ENCODE results near the gene ZNF681.
"Not testable (repeated sequence)": the region's sequence is repeated elsewhere in the genome, so short reads cannot be mapped to it uniquely, and the experiment has no call there.

Gene ZNF681

GRCh38 chr19:23758187-23759074, at the start of gene ZNF681:
TSS of gene ZNF681 (minus strand) at chr19:23758891. CDS start at chr19:23758749, 142 bp downstream.
- DNase-seq (ENCODE audit: low spot score): peak; percentile 91

DNA sequence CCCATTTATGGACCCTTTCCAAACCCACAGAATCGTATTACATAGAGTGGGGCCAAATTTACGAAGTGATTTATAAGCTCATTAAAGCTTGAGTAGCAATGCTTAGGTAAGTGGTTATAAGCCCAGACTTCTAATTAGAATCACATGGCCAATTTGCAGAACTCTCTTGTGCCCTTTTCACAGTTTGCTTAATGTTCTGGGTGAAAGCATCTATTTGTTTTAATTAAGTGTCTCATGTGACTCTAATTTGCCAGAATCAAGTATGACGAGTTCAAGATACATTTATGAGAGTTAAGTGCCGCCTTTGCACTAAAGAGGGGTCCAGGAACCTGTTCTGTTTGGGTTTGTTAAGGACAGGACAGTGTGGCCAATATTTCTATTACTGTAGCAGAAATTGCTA, 46.0 kb upstream of the ZNF681 start:
- DNase-seq (ENCODE audit: low spot score): no peak

DNA sequence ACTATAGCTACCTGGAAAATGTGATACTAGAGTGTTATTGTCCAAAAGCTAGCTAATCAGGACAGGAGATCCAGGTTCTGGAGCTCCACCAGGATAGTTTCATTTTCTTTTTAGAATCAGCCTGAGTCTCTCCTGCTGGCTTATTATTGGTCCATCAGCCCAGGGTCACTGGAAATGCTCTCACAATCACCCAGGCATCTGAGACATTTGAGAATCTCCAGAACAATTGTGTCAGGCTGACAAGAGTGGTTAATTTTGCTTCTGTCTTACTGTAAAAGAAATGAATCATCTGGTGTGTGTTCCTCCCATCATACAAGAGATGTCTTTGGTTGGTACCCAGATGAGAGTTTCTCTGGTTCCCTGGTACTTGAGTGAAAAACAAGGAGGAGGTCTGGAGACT, 43.6 kb upstream of the ZNF681 start:
- DNase-seq (ENCODE audit: low spot score): peak; percentile 17

- DNase-seq (ENCODE audit: low spot score): no peak
These were observed 43.1 kb upstream of the ZNF681 start for GRCh38 chr19:23801803-23802202.

DNA sequence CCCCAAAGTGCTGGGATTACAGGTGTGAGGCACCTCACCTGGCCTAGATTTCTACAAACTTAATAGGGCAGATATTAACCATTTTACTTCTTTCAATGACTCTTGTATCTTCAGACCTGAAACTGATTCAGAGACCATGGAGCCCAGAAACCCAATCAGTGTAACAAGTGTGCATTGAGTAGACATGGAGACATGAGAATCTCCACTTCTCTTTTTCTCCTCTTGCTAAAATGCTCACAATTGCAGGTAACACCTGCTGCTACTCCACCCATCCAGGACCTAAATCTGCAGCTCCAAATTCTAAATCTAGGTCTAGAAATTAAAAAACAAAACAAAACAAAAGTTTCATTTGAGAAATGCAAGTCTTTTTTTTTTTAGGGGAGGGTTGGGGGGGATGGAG, 42.2 kb upstream of the ZNF681 start:
- DNase-seq (ENCODE audit: low spot score): no peak

DNA sequence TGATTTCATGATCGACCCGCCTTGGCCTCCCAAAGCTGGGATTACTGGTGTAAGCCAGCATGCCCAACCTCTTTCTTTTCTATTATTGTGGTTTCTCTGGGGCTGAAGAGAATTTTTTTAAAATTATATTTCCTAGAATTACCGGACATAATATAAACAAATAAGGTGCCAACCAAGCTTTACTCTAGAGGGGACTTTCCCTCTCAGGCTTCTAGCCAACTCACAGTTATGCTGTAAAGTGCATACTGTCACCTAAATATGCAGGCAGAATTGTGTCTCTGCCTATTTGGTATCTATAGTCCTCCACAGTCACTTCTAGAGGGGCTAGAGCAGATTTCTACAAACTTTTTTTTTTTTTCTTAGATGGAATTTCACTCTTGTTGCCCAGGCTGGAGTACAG, 41.6 kb upstream of the ZNF681 start:
- peak; percentile 55 for DNase-seq (ENCODE audit: low spot score)

DNA sequence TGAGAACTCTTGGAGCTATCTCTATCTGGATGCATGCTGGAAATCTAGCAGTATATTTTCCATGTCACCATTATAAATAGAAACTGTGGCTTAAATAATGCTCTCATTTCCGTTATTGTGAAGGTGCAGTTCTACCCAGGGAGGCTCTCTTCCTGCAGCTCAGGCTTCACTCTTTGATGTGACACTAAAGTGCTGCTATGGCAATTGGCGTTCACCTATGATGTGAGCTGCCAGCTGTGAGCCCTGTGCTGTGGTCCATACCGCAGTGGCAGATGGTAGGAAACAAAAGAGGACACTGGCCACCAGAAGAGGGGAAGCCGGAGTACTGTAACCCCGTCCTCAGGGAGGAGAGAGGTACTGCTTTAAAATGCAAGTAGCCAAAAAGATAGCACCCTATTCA, 40.6 kb upstream of the ZNF681 start:
- DNase-seq (ENCODE audit: low spot score): peak; percentile 62

- no peak for DNase-seq (ENCODE audit: low spot score)
These were observed 36.8 kb upstream of the ZNF681 start for GRCh38 chr19:23795462-23795861.

- DNase-seq (ENCODE audit: low spot score): no peak
These were observed 34.1 kb upstream of the ZNF681 start for GRCh38 chr19:23792784-23793183.

GRCh38 chr19:23790641-23791488, 32.2 kb upstream of the ZNF681 start:
- no peak for DNase-seq (ENCODE audit: low spot score)

DNA sequence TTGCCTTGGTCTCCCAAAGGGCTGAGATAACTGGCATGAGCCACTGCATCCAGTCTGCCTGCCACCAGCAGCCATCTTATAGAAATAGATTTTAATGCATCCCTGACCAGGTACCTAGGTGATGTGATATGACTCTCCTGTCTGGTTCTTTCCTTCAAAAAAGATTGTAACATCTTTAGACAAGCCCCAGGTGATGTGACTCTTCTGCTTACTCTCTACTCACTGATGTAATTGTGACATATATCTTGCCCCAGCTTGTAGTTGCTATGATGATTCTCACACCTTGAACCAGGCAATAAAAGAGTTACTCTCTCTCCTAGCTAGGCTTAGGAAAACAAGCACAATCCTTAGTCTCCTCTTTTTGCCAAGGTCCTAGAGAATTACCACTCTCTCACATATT, 30.6 kb upstream of the ZNF681 start:
- DNase-seq (ENCODE audit: low spot score): no peak

DNA sequence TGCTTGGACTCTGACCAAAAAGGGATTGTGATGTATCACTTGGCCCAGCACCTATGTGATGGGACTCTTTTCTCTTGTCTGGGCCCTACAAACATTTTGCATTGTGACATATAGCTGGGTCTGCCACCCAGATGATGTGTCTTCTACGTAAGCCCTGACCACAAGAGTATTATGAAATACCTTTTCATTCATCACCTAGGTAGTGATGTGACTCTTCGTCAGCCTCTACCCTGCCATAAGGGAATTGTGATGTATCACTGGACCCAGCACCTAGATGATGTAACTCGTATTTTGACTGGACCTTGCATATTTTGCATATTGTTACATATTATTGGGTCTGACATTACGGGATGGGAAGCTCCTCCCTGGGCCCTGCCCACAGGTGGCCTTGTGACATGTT, 29.7 kb upstream of the ZNF681 start:
- no peak for DNase-seq (ENCODE audit: low spot score)

DNA sequence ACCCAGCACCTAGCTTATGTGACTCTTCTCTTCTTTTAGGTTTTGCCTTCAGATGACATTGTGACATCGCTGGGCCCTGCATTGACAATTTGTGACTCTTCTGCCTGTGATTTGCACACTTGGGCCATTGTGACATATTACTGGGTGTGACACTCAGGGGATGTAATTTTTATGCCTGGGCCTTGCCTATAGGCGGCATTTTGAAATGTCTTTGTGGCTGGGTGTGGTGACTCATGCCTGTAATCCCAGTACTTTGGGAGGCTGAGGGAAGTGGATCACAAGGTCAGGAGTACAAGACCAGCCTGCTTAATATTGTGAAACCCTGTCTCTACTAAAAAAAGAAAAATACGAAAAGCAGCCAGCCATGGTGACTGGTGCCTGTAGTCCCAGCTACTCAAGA, 28.4 kb upstream of the ZNF681 start:
- no peak for DNase-seq (ENCODE audit: low spot score)

- DNase-seq (ENCODE audit: low spot score): no peak
These were observed 27.3 kb upstream of the ZNF681 start for GRCh38 chr19:23785982-23786381.

GRCh38 chr19:23784274-23784673, 25.6 kb upstream of the ZNF681 start:
- DNase-seq (ENCODE audit: low spot score): no peak

GRCh38 chr19:23783636-23784035, 24.9 kb upstream of the ZNF681 start:
- DNase-seq (ENCODE audit: low spot score): no peak

DNA sequence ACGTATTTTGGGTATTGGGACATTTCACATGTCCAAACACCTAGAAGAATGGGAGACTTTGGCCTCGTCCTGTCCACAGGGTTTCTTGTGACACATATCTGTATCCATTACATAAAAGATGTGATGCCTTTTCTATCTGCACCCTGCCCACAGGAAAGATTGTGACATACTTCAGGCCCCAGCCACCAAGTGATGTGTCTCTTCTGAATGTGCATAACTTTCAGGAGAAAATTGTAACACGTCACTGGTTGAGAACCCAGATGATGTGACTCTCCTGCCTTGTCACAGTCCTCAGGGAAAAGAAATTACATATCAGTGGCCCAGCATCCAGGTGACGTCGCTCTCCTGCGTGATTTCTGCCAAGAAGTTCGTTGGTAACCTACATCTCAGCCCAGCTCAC, 21.0 kb upstream of the ZNF681 start:
- DNase-seq (ENCODE audit: low spot score): no peak

DNA sequence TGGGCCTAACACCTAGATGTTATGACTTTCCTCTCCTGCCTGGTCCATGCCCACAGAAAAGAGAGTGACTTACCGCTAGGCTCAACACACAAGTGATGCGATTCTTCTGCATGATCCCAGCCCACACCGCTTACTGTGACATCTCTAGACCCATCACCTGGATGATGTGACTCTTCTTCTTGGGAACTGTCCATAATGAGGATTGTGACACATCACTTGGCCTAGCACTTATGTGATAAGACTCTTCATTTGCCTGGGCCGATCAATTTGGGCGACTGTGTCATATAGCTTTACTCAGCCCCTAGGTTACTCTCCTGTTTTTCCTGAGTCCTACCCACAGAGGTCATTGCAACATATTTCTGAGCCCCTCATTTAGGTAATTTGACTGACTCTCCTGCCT, 19.9 kb upstream of the ZNF681 start:
- DNase-seq (ENCODE audit: low spot score): no peak

DNA sequence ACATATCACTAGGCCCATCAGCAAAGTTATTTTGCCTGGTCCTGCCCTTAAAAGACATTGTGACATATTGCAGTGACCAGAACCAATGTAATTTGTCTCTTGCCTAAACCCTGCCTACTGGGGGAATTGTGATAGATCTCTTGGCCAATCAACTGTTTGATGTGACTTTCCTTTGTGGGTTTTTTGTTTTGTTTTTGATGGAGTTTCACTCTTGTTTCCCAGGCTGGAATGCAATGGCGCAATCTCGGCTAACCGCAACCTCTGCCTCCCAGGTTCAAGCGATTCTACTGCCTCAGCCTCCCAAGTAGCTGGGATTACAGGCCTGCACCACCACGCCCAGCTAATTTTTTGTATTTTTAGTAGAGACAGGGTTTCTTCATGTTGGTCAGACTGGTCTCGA, 19.3 kb upstream of the ZNF681 start:
- not testable (repeated sequence) for DNase-seq (ENCODE audit: low spot score)

GRCh38 chr19:23777216-23777615, 18.5 kb upstream of the ZNF681 start:
- DNase-seq (ENCODE audit: low spot score): no peak

GRCh38 chr19:23776507-23777205, 18.0 kb upstream of the ZNF681 start:
- no peak for DNase-seq (ENCODE audit: low spot score)

GRCh38 chr19:23774524-23774971, 15.9 kb upstream of the ZNF681 start:
- DNase-seq (ENCODE audit: low spot score): no peak

Data from CD4-positive, alpha-beta T cell treated with Interleukin-15 for 4 hours (primary cell).